Liver (tissue), 9 donors: ENCODE data around the gene ELOF1. TPM values are rescaled to one million over a fixed set of nuclear protein-coding genes. Genes with fewer than 3 reads are reported as not detected.

Source experiments
- DNase-seq: peaks from one replicate; pipeline ENCODE4 v3.0.0-alpha.2; 2017; ENCODE audit warnings: low spot score
- H3K27ac ChIP-seq, 2 donors: one replicate each; pipeline ENCODE4 v1.7.0; 2013; ENCODE audit warnings: inconsistent platforms in 2 of 2, low read length in 2 of 2, control low read depth in 1 of 2, low read depth in 1 of 2, mild to moderate bottlenecking in 1 of 2
- H3K27me3 ChIP-seq, 4 donors: one replicate each; pipeline versions ENCODE4 v1.6.1 to v1.7.0; 2013; ENCODE audit warnings: low read length in 3 of 4, inconsistent platforms in 1 of 4, mild to moderate bottlenecking in 1 of 4, moderate library complexity in 1 of 4; ENCODE audit not compliant: control insufficient read depth in 4 of 4, insufficient read depth in 4 of 4
- H3K36me3 ChIP-seq, 4 donors: one replicate each; pipeline versions ENCODE4 v1.6.1 to v1.7.0; 2013; ENCODE audit warnings: low read length in 3 of 4, mild to moderate bottlenecking in 3 of 4, low read depth in 1 of 4, moderate library complexity in 1 of 4; ENCODE audit not compliant: control insufficient read depth in 4 of 4, insufficient read depth in 3 of 4
- H3K4me1 ChIP-seq, 4 donors: one replicate each; pipeline versions ENCODE4 v1.6.1 to v1.7.0; 2013; ENCODE audit warnings: low read length in 3 of 4, mild to moderate bottlenecking in 3 of 4, moderate library complexity in 1 of 4; ENCODE audit not compliant: control insufficient read depth in 4 of 4, insufficient read depth in 4 of 4
- H3K4me3 ChIP-seq, 3 donors: one replicate each; pipeline versions ENCODE4 v1.6.1 to v1.7.0; 2013; ENCODE audit warnings: low read length in 3 of 3, control low read depth in 1 of 3, low read depth in 1 of 3, mild to moderate bottlenecking in 1 of 3
- H3K9ac ChIP-seq, 2 donors: one replicate each; pipeline ENCODE4 v1.7.0; 2013; ENCODE audit warnings: low read length in 2 of 2, mild to moderate bottlenecking in 2 of 2, moderate library complexity in 2 of 2, control low read depth in 1 of 2, low read depth in 1 of 2
- H3K9me3 ChIP-seq, 4 donors: one replicate each; pipeline versions ENCODE4 v1.6.1 to v1.7.0; 2013; ENCODE audit warnings: low read length in 3 of 4; ENCODE audit not compliant: control insufficient read depth in 4 of 4
- ATF3 ChIP-seq: IDR thresholded peaks from 2 replicates; pipeline ENCODE4 v1.6.1; 2016; ENCODE audit warnings: antibody characterized with exemption
- CTCF ChIP-seq: fragments of 150-350 bp; IDR thresholded peaks from 2 replicates; pipeline ENCODE4 v1.5.1; 2017; ENCODE audit warnings: improper control_type of control experiment, low read depth, low read length; ENCODE audit not compliant: missing input control
- EGR1 ChIP-seq, 2 donors: IDR thresholded peaks; 2 replicates each; pipeline ENCODE4 v1.6.1; 2016 to 2018; ENCODE audit warnings: antibody characterized with exemption in 2 of 2, low read depth in 2 of 2
- FOXA1 ChIP-seq: IDR thresholded peaks from 2 replicates; pipeline ENCODE4 v1.6.1; 2016; ENCODE audit warnings: antibody characterized with exemption
- FOXA2 ChIP-seq: IDR thresholded peaks from 2 replicates; pipeline ENCODE4 v1.6.1; 2016; ENCODE audit warnings: antibody characterized with exemption
- GABPA ChIP-seq, 2 donors: IDR thresholded peaks in 1 of 2; conservative IDR thresholded peaks in 1 of 2; 2 replicates each; pipeline ENCODE4 v1.6.1; 2016; ENCODE audit warnings: antibody characterized with exemption in 2 of 2, mild to moderate bottlenecking in 1 of 2, moderate library complexity in 1 of 2
- HNF4A ChIP-seq, 2 donors: conservative IDR thresholded peaks; 2 replicates each; pipeline ENCODE4 v1.6.1; 2016; ENCODE audit warnings: antibody characterized with exemption in 2 of 2, mild to moderate bottlenecking in 2 of 2
- HNF4G ChIP-seq: IDR thresholded peaks from 2 replicates; pipeline ENCODE4 v1.6.1; 2016; ENCODE audit warnings: antibody characterized with exemption
- JUND ChIP-seq, 2 donors: IDR thresholded peaks; 2 replicates each; pipeline ENCODE4 v1.6.1; 2016; ENCODE audit warnings: antibody characterized with exemption in 2 of 2
- MAX ChIP-seq: IDR thresholded peaks from 2 replicates; pipeline ENCODE4 v1.6.1; 2016; ENCODE audit warnings: antibody characterized with exemption
- NR2F2 ChIP-seq: IDR thresholded peaks from 2 replicates; pipeline ENCODE4 v1.6.1; 2016; ENCODE audit warnings: antibody characterized with exemption
- RAD21 ChIP-seq, 2 donors: IDR thresholded peaks; 2 replicates each; pipeline ENCODE4 v1.6.1; 2016; ENCODE audit warnings: antibody characterized with exemption in 2 of 2, mild to moderate bottlenecking in 2 of 2
- REST ChIP-seq: IDR thresholded peaks from 2 replicates; pipeline ENCODE4 v1.6.1; 2016; ENCODE audit warnings: antibody characterized with exemption, mild to moderate bottlenecking
- RXRA ChIP-seq, 2 donors: IDR thresholded peaks; 2 replicates each; pipeline ENCODE4 v1.6.1; 2017 to 2018; ENCODE audit warnings: antibody characterized with exemption in 2 of 2, mild to moderate bottlenecking in 1 of 2
- SP1 ChIP-seq: IDR thresholded peaks from 2 replicates; pipeline ENCODE4 v1.6.1; 2018; ENCODE audit warnings: antibody characterized with exemption, mild to moderate bottlenecking
- TAF1 ChIP-seq: conservative IDR thresholded peaks from 2 replicates; pipeline ENCODE4 v1.6.1; 2016; ENCODE audit warnings: antibody characterized with exemption, mild to moderate bottlenecking
- YY1 ChIP-seq: IDR thresholded peaks from 2 replicates; pipeline ENCODE4 v1.6.1; 2016; ENCODE audit warnings: antibody characterized with exemption, mild to moderate bottlenecking
- ZBTB33 ChIP-seq: IDR thresholded peaks from 2 replicates; pipeline ENCODE4 v1.6.1; 2016; ENCODE audit warnings: antibody characterized with exemption
- WGBS: extraction: QIAGEN DNeasy Blood & Tissue Kit; methylation state at CpG from one replicate; pipeline ENCODE4 v1.1.7; 2013; 5-methylcytosine and 5-hydroxymethylcytosine counted together
- polyA plus RNA-seq, 2 donors: library from polyadenylated mRNA; stranded (reverse) in 1 of 2; unstranded in 1 of 2; fragments of 200-250 nt in 1 of 2; fragments of >200 nt in 1 of 2; fragmentation: Nextera tagmentation in 1 of 2; extraction: Ambion mirVana in 1 of 2; gene quantifications; one replicate each; pipeline versions ENCODE4 v1.2.1 to v1.2.3, GENCODE V29; 2013 to 2015
- total RNA-seq, 2 donors: library from RNA; depleted of rRNA; stranded (reverse); fragments of >200 nt; gene quantifications; one replicate each; pipeline ENCODE4 v1.2.3, GENCODE V29; 2014
- donor health status: healthy.
- donor health status: healthy.
- donor health status: healthy.
- donor health status: healthy.
- donor health status: healthy.

The ELOF1 gene
- total and polyA plus RNA-seq, 4 donors: 11.1 to 37.9 (median 24.0) TPM

GRCh38 chr19:11538232-11539036, 20.6 kb downstream of the ELOF1 start, which contains the start of gene CNN1:
TSS of gene CNN1 (plus strand) at chr19:11538851. CDS start at chr19:11538928, 77 bp downstream.
- DNase-seq: no peak
- TF ChIP-seq JUND (IDR thresholded peaks at IDR 0.05) (peak in 1 of 2 donors; percentile 24), ZBTB33 (no peak)
- Histone ChIP-seq H3K27ac (no peak within 1 kb of the TSS), H3K27me3 (peaks cover 0 to 5% (median 1%) of the 10 kb centered on the region in 4 donors), H3K4me1 (peaks cover 0 to 3% (median 3%) of the 10 kb centered on the region in 4 donors), H3K9me3 (no peaks in the 10 kb centered on the region), H3K9ac (no peak within 1 kb of the TSS), H3K4me3 (no peak within 1 kb of the TSS), H3K36me3 (no peaks in the 10 kb centered on the region)
- 43% methylated on average over 21 of the region's 21 CpGs for WGBS

GRCh38 chr19:11535792-11536595, 23.0 kb downstream of the ELOF1 start:
- H3K4me1 ChIP-seq: peaks cover 0 to 3% (median 3%) of the 10 kb centered on the region in 4 donors
- H3K27me3 ChIP-seq: peaks cover 0 to 5% (median 1%) of the 10 kb centered on the region in 4 donors
- H3K27ac ChIP-seq: peak overlapping the region in 1 of 2 donors; percentile 59
- WGBS: 17% methylated on average over 54 of the region's 54 CpGs
- H3K9me3 ChIP-seq: no peaks in the 10 kb centered on the region
- peak; percentile 95 for DNase-seq
- H3K36me3 ChIP-seq: no peaks in the 10 kb centered on the region
- no peak for TF ChIP-seq TAF1
- TF ChIP-seq FOXA2: no peak
- TF ChIP-seq YY1: no peak
- TF ChIP-seq FOXA1: no peak
- TF ChIP-seq JUND (IDR thresholded peaks at IDR 0.05): peak; percentile 67 to 76
- no peak for TF ChIP-seq MAX
- peak; percentile 77 for TF ChIP-seq CTCF
- TF ChIP-seq GABPA (IDR thresholded peaks at IDR 0.05 in 1 of 2, conservative IDR thresholded peaks at IDR 0.05 in 1 of 2): no peak
- TF ChIP-seq ATF3: no peak
- TF ChIP-seq REST: no peak
- peak; percentile 23 to 63 for TF ChIP-seq RAD21 (IDR thresholded peaks at IDR 0.05)
- no peak for TF ChIP-seq NR2F2
- peak; percentile 17 for TF ChIP-seq SP1
- no peak for TF ChIP-seq HNF4A (conservative IDR thresholded peaks at IDR 0.05)
- no peak for TF ChIP-seq RXRA (IDR thresholded peaks at IDR 0.05)
- no peak for TF ChIP-seq HNF4G
- no peak for TF ChIP-seq EGR1 (IDR thresholded peaks at IDR 0.05; ENCODE audit: low read depth in 2 of 2)
- no peak for TF ChIP-seq ZBTB33
- peak overlapping the region in 1 of 3 donors; percentile 12 for H3K4me3 ChIP-seq
- H3K9ac ChIP-seq: peak overlapping the region in 1 of 2 donors; percentile 79
